Activated CD8-positive, alpha-beta memory T cell treated with anti-CD3 and anti-CD28 coated beads for 24 hours (primary cell): ENCODE results near the gene NCS1.

ENCODE experiments used
- DNase-seq: peaks from one replicate; pipeline ENCODE4 v3.0.0-alpha.2; 2020

Gene NCS1

GRCh38 chr9:130196643-130197042 lies 24.4 kb downstream of the NCS1 start:
- no peak for DNase-seq

- DNase-seq: no peak
Measured at GRCh38 chr9:130197386-130197785, 25.2 kb downstream of the NCS1 start.

- no peak for DNase-seq
Measured at GRCh38 chr9:130197888-130198287, 25.7 kb downstream of the NCS1 start.

- no peak for DNase-seq
Measured at GRCh38 chr9:130198501-130199179, 26.4 kb downstream of the NCS1 start.

GRCh38 chr9:130199605-130200004 lies 27.4 kb downstream of the NCS1 start:
- DNase-seq: no peak

GRCh38 chr9:130200038-130200849 lies 28.0 kb downstream of the NCS1 start:
- DNase-seq: no peak

- no peak for DNase-seq
Measured at GRCh38 chr9:130201399-130201873, 29.2 kb downstream of the NCS1 start.

GRCh38 chr9:130201974-130202373 lies 29.8 kb downstream of the NCS1 start:
- no peak for DNase-seq

- no peak for DNase-seq
Measured at GRCh38 chr9:130204341-130204740, 32.1 kb downstream of the NCS1 start.

- no peak for DNase-seq
Measured at GRCh38 chr9:130204959-130205358, 32.8 kb downstream of the NCS1 start.

GRCh38 chr9:130205912-130206311 lies 33.7 kb downstream of the NCS1 start:
- DNase-seq: no peak

GRCh38 chr9:130206579-130206978 lies 34.4 kb downstream of the NCS1 start:
- no peak for DNase-seq

- no peak for DNase-seq
Measured at GRCh38 chr9:130207241-130207992, 35.2 kb downstream of the NCS1 start.

- no peak for DNase-seq
Measured at GRCh38 chr9:130208600-130209347, 36.6 kb downstream of the NCS1 start.

GRCh38 chr9:130209422-130209821 lies 37.2 kb downstream of the NCS1 start:
- no peak for DNase-seq

GRCh38 chr9:130211548-130212226 lies 39.5 kb downstream of the NCS1 start:
- no peak for DNase-seq

- DNase-seq: no peak
Measured at GRCh38 chr9:130212543-130213297, 40.5 kb downstream of the NCS1 start.

- no peak for DNase-seq
Measured at GRCh38 chr9:130213911-130214761, 41.9 kb downstream of the NCS1 start.

- DNase-seq: no peak
Measured at GRCh38 chr9:130214776-130215340, 42.7 kb downstream of the NCS1 start.
